ENCODE results near the gene C2orf81.
"Not testable (repeated sequence)": the region's sequence is repeated elsewhere in the genome, so short reads cannot be mapped to it uniquely, and the experiment has no call there.

Gene C2orf81

DNA sequence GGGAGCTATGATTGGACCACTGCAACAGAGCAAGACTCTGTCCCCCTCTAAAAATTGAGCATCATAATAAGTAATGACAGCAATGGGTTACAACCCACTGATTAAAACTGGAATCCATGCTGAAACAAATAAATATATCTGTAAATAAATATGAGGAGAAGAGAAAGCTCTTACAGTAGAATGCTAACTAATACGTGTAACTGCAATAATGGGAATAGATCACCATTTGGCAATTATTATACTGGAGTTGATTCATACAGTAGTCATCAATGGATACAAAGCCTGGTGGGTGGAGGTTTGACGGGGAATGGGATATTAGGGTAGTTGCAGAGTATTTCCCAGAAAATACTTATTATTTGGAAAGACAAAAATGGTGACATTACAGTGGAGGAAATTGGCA, 27.4 kb upstream of the C2orf81 start:
- Histone ChIP-seq H3K9ac (ENCODE audit: low read depth, low read length) (no peak overlapping the region), H3K27me3 (ENCODE audit: insufficient read depth, low read length, poor library complexity) (peaks cover 4% of the 10 kb centered on the region), H3K9me3 (ENCODE audit: insufficient read depth, low read length, severe bottlenecking) (no peaks in the 10 kb centered on the region), H3K79me2 (ENCODE audit: insufficient read depth, low read length) (no peaks in the 10 kb centered on the region), H3K27ac (ENCODE audit: low read length) (no peak overlapping the region), H3K4me2 (ENCODE audit: insufficient read depth, low read length) (no peak overlapping the region), H3K4me1 (ENCODE audit: insufficient read depth, low read length) (peaks cover 18% of the 10 kb centered on the region), H3K4me3 (ENCODE audit: low read depth in 1 of 2, low read length in 2 of 2) (no peak overlapping the region), H3K36me3 (ENCODE audit: insufficient read depth, low read length) (no peaks in the 10 kb centered on the region), H4K20me1 (ENCODE audit: insufficient read depth, low read length) (no peaks in the 10 kb centered on the region), H2AFZ (ENCODE audit: low read depth, low read length) (no peak overlapping the region)
- no peak for DNase-seq
- ATAC-seq (ENCODE audit: insufficient read depth, low read depth): no peak
- TF ChIP-seq EZH2 (IDR thresholded peaks at IDR 0.05; ENCODE audit: borderline replicate concordance, low read depth, low read length, severe bottlenecking): no peak

DNA sequence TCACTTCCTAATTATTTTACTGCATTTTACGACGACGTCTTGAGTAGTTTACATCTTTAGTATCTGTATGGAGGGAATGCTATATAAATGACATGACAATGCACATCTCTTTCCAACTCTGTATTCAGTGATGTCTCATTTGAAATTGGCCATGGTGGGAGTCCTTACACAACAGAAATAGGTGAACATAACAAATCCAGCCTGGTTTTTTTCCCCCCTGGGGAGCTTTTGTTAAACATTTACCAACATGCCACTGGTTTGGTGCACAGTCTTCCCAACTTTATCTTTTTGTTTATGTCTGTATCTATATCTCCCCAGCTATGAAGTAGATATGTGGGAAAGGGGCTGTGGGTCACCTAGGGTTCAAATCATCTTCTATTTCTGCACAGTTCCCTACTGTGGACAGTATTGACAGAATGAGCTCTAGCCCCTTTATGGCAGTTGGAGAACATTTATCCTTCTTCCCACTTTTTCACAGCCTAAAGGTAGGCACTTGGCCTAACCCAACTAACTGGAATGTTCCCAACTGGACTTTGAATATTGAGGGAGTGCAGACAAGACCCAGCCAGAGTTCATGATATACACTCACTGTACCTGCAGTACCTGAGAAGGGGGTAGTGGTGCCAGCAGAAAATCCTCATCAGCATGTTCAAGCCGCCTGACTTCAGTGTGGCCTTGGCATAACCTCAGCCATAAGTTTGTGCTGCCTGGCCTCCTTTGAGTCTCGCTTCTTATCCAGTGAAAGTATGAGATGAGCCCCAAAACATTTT, 26.0 kb upstream of the C2orf81 start:
- DNase-seq (no peak), ATAC-seq (ENCODE audit: insufficient read depth, low read depth) (no peak)
- H3K4me2 ChIP-seq (ENCODE audit: insufficient read depth, low read length): no peak overlapping the region
- no peak overlapping the region for H2AFZ ChIP-seq (ENCODE audit: low read depth, low read length)
- H3K27ac ChIP-seq (ENCODE audit: low read length): no peak overlapping the region
- TF ChIP-seq, protein P1, sequence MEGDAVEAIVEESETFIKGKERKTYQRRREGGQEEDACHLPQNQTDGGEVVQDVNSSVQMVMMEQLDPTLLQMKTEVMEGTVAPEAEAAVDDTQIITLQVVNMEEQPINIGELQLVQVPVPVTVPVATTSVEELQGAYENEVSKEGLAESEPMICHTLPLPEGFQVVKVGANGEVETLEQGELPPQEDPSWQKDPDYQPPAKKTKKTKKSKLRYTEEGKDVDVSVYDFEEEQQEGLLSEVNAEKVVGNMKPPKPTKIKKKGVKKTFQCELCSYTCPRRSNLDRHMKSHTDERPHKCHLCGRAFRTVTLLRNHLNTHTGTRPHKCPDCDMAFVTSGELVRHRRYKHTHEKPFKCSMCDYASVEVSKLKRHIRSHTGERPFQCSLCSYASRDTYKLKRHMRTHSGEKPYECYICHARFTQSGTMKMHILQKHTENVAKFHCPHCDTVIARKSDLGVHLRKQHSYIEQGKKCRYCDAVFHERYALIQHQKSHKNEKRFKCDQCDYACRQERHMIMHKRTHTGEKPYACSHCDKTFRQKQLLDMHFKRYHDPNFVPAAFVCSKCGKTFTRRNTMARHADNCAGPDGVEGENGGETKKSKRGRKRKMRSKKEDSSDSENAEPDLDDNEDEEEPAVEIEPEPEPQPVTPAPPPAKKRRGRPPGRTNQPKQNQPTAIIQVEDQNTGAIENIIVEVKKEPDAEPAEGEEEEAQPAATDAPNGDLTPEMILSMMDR (IDR thresholded peaks at IDR 0.05; ENCODE audit: borderline replicate concordance, extremely low read depth, low read length, poor library complexity, severe bottlenecking): no peak
- no peak for TF ChIP-seq EZH2 (IDR thresholded peaks at IDR 0.05; ENCODE audit: borderline replicate concordance, low read depth, low read length, severe bottlenecking)
- H3K36me3 ChIP-seq (ENCODE audit: insufficient read depth, low read length): no peaks in the 10 kb centered on the region
- no peak overlapping the region for H3K9ac ChIP-seq (ENCODE audit: low read depth, low read length)
- no peaks in the 10 kb centered on the region for H3K79me2 ChIP-seq (ENCODE audit: insufficient read depth, low read length)
- H3K9me3 ChIP-seq (ENCODE audit: insufficient read depth, low read length, severe bottlenecking): no peaks in the 10 kb centered on the region
- no peaks in the 10 kb centered on the region for H4K20me1 ChIP-seq (ENCODE audit: insufficient read depth, low read length)
- peaks cover 7% of the 10 kb centered on the region for H3K4me1 ChIP-seq (ENCODE audit: insufficient read depth, low read length)
- H3K27me3 ChIP-seq (ENCODE audit: insufficient read depth, low read length, poor library complexity): peaks cover 4% of the 10 kb centered on the region
- H3K4me3 ChIP-seq (ENCODE audit: low read depth in 1 of 2, low read length in 2 of 2): no peak overlapping the region

DNA sequence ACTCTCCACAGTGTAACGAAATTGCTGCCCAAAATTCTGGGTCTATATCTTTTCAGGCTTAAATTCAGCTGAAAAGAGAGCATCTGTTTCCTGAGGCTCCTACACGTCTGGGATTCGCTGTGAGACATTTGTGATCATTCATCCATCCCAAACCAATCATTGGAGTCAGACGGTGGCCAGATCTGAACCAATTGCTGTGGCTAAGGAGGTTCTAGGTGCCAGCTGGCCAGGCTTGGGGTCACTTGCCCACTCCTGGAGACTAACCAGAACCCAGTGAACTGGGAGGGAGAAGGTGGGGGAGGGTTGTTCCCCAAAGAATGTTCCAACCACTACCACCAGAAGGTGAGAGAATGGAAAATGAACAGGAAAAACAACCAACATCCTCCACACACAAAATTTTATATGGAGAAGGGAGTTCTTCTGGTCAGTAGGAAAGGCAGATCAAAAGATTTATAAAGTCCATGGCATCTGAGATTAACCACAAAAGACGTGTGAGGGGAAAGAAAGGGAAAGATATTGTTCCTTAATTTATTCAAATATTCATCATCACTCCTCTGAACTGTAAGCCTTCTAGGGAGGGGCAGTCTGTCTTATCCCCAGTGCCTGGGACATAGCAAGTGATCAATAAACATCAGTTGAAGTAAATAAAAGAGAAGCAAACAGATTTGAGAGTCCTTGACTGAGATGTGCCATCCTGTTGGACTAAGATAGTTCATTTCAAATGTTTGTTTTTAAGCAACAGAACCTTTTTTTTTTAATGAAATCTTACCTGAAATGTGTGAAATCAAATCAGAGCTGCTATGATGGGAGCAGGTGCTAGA, 23.3 kb upstream of the C2orf81 start:
- TF ChIP-seq, protein P1 (IDR thresholded peaks at IDR 0.05; ENCODE audit: borderline replicate concordance, extremely low read depth, low read length, poor library complexity, severe bottlenecking): no peak
- TF ChIP-seq EZH2 (IDR thresholded peaks at IDR 0.05; ENCODE audit: borderline replicate concordance, low read depth, low read length, severe bottlenecking): no peak
- no peaks in the 10 kb centered on the region for H3K9me3 ChIP-seq (ENCODE audit: insufficient read depth, low read length, severe bottlenecking)
- peaks cover 13% of the 10 kb centered on the region for H3K4me1 ChIP-seq (ENCODE audit: insufficient read depth, low read length)
- DNase-seq (no peak), ATAC-seq (ENCODE audit: insufficient read depth, low read depth) (no peak)
- no peak overlapping the region for H3K27ac ChIP-seq (ENCODE audit: low read length)
- 0 out of 2 replicates have a peak, but pooled peaks cover 4% of the 10 kb centered on the region for H3K79me2 ChIP-seq (ENCODE audit: insufficient read depth, low read length)
- no peak overlapping the region for H3K4me2 ChIP-seq (ENCODE audit: insufficient read depth, low read length)
- no peaks in the 10 kb centered on the region for H4K20me1 ChIP-seq (ENCODE audit: insufficient read depth, low read length)
- no peak overlapping the region for H2AFZ ChIP-seq (ENCODE audit: low read depth, low read length)
- peaks cover 4% of the 10 kb centered on the region for H3K27me3 ChIP-seq (ENCODE audit: insufficient read depth, low read length, poor library complexity)
- no peak overlapping the region for H3K4me3 ChIP-seq (ENCODE audit: low read depth in 1 of 2, low read length in 2 of 2)
- H3K36me3 ChIP-seq (ENCODE audit: insufficient read depth, low read length): no peaks in the 10 kb centered on the region
- no peak overlapping the region for H3K9ac ChIP-seq (ENCODE audit: low read depth, low read length)

DNA sequence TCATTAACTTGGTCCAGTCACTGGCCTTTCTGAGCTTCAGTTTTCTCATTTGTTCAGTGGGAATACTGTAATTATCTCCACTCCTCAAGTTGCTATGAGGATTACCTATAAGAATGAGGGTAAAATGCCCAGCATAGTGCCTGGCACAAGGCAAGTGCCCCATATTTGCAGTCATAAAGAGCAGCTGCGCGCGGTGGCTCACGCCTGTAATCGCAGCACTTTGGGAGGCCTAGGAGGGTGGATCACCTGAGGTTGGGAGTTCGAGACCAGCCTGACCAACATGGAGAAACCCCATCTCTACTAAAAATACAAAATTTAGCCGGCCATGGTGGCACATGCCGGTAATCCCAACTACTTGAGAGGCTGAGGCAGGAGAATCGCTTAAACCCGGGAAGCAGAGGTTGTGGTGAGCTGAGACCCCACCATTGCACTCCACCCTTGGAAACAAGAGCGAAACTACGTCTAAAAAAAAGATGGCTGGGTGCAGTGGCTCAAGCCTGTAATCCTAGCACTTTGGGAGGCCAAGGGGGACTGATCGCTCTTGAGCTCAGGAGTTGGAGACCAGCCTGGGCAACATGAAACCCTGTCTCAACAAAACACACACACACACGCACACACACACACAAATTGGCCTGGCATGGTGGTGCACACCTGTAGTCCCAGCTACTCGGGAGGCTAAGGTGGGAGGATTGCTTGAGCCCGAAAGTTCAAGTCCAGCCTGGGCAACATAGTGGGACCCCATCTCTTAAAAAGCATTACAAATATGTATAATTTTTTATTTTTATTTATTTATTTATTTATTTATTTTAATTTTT, 21.3 kb upstream of the C2orf81 start:
- DNase-seq; H3K79me2 ChIP-seq (ENCODE audit: insufficient read depth, low read length); H3K9me3 ChIP-seq (ENCODE audit: insufficient read depth, low read length, severe bottlenecking); H3K36me3 ChIP-seq (ENCODE audit: insufficient read depth, low read length); H4K20me1 ChIP-seq (ENCODE audit: insufficient read depth, low read length); ATAC-seq (ENCODE audit: insufficient read depth, low read depth); H3K27ac ChIP-seq (ENCODE audit: low read length); H3K27me3 ChIP-seq (ENCODE audit: insufficient read depth, low read length, poor library complexity); H2AFZ ChIP-seq (ENCODE audit: low read depth, low read length); H3K4me3 ChIP-seq (ENCODE audit: low read depth in 1 of 2, low read length in 2 of 2); H3K4me2 ChIP-seq (ENCODE audit: insufficient read depth, low read length); H3K9ac ChIP-seq (ENCODE audit: low read depth, low read length): not testable (repeated sequence)
- H3K4me1 ChIP-seq (ENCODE audit: insufficient read depth, low read length): peaks cover 32% of the 10 kb centered on the region
